ENCODE data around the gene APH1B. TPM values are rescaled to one million over a fixed set of nuclear protein-coding genes. Genes with fewer than 3 reads are reported as not detected.
A peak's percentile ranks its signal among the peaks of the same experiment; 100 is the strongest.

The APH1B gene
- total and polyA plus RNA-seq, 2 of the 4 experiments (the other 2 are of a cell fraction) = 7.0 to 7.7 TPM

DNA sequence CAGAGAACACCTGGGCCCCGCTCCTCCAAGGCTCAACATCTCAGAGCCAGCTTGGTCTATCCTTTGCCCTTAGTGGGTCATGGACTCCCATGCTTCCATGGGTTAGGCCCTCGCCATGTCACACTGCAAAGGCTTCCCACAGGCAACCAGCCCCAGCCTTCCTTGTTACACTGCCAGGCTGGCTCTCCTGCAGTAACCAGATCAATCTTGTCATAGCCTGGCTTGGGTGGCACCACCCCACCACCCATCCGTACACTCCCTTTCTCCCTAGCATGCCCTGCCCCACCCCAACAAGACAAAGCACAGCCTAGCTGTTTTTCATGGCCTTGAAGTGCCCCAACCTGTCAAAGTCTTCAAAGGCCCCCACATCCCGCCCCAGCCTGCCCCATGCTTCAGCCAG is 73.8 kb downstream of the APH1B start:
- Histone ChIP-seq H3K23ac (ENCODE audit: low read depth, low read length) (no peak overlapping the region), H3K4ac (ENCODE audit: low read depth, low read length) (no peak overlapping the region), H3K56ac (ENCODE audit: extremely low read depth, insufficient read depth, low read length) (no peak overlapping the region), H3K27ac (ENCODE audit: insufficient read depth, low read length) (no peak overlapping the region), H3K4me3 (ENCODE audit: insufficient read depth, low read depth, low read length) (no peak overlapping the region), H3K79me1 (ENCODE audit: low read depth in 1 of 2, low read length in 2 of 2) (no peaks in the 10 kb centered on the region), H4K20me1 (ENCODE audit: insufficient read depth, low read length) (no peaks in the 10 kb centered on the region), H3K9me3 (ENCODE audit: control insufficient read depth, insufficient read depth, low read length) (no peaks in the 10 kb centered on the region), H4K91ac (ENCODE audit: insufficient read depth, low read depth, low read length) (no peak overlapping the region), H3K9ac (ENCODE audit: low read depth, low read length) (no peak overlapping the region), H2AFZ (replicated peaks; ENCODE audit: low read length, poor library complexity) (no peak overlapping the region), H2BK5ac (ENCODE audit: low read depth, low read length, poor library complexity, severe bottlenecking) (no peak overlapping the region), H2AK5ac (ENCODE audit: low read depth, low read length) (no peak overlapping the region), H3K9me1 (ENCODE audit: insufficient read depth, low read length) (peaks cover 14% of the 10 kb centered on the region; the same call in 1 of the 2 replicates), H3K4me2 (ENCODE audit: low read depth, low read length) (no peak overlapping the region), H3K36me3 (ENCODE audit: control insufficient read depth, insufficient read depth, low read length) (no peaks in the 10 kb centered on the region), H3K18ac (ENCODE audit: low read depth, low read length) (no peak overlapping the region), H2AK9ac (replicated peaks; ENCODE audit: low read depth, low read length, poor library complexity) (peak overlapping the region; percentile 44), H3K14ac (replicated peaks; ENCODE audit: low read depth, low read length) (no peak overlapping the region), H2BK120ac (ENCODE audit: low read depth, low read length) (no peak overlapping the region), H3K4me1 (ENCODE audit: control insufficient read depth, insufficient read depth, low read length) (peaks cover 30% of the 10 kb centered on the region), H2BK20ac (ENCODE audit: low read depth, low read length) (no peak overlapping the region), H3K27me3 (ENCODE audit: control insufficient read depth, insufficient read depth, low read length) (no peaks in the 10 kb centered on the region), H4K8ac (ENCODE audit: low read depth in 2 of 2, low read length in 2 of 2) (no peak overlapping the region), H4K5ac (ENCODE audit: low read depth, low read length) (no peak overlapping the region), H2BK15ac (ENCODE audit: low read depth, low read length) (no peak overlapping the region)
- ChIA-PET POLR2A (ENCODE audit: unreplicated experiment) (no interaction called here), CTCF (no interaction called here)
- intact Hi-C loops (cut with micrococcal nuclease) = no loop called here
- WGBS, 2 experiments (ENCODE audit: extremely low coverage in 2 of 2, insufficient read length in 1 of 2) = 81% methylated on average over 3 of the region's 4 CpGs; no CpG with 5 or more reads in 1 of the 2 experiments
- TF ChIP-seq FOS (IDR thresholded peaks at IDR 0.05; ENCODE audit: low read depth, low read length) (no peak), MAZ (IDR thresholded peaks at IDR 0.05; ENCODE audit: borderline replicate concordance, low read depth, low read length) (no peak), RCOR1 (IDR thresholded peaks at IDR 0.05; ENCODE audit: insufficient replicate concordance, low read length) (no peak), NFE2L2 (IDR thresholded peaks at IDR 0.05; ENCODE audit: low read depth, low read length) (no peak)
- TF ChIP-seq, protein P1, sequence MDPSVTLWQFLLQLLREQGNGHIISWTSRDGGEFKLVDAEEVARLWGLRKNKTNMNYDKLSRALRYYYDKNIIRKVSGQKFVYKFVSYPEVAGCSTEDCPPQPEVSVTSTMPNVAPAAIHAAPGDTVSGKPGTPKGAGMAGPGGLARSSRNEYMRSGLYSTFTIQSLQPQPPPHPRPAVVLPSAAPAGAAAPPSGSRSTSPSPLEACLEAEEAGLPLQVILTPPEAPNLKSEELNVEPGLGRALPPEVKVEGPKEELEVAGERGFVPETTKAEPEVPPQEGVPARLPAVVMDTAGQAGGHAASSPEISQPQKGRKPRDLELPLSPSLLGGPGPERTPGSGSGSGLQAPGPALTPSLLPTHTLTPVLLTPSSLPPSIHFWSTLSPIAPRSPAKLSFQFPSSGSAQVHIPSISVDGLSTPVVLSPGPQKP (IDR thresholded peaks at IDR 0.05; ENCODE audit: borderline replicate concordance, low read depth, low read length) = no peak
- ATAC-seq (ENCODE audit: low read depth) (no peak), DNase-seq (no peak)
- in situ Hi-C loops (cut with MboI; ENCODE audit: low sequenced_read_pairs) = no loop called here
- dilution Hi-C loops (cut with HindIII; ENCODE audit: low sequenced_read_pairs, unreplicated experiment) = no loop called here
- BruUV-seq (replicated peaks) = no TSS peak

All from IMR-90 (cell line).